HG02943 (cell line): ENCODE results near the gene CDKN1C.

ENCODE experiments used
- ATAC-seq: cut with Tn5 transposase; IDR thresholded peaks from one replicate; pipeline ENCODE4 v1.9.1; 2021; ENCODE audit warnings: mild to moderate bottlenecking, low read depth, moderate library complexity; ENCODE audit not compliant: unreplicated experiment

CDKN1C gene

GRCh38 chr11:2833716-2834502 is 51.7 kb downstream of the CDKN1C start:
- ATAC-seq, result no peak
